HepG2 (cell line): ENCODE data around the gene LRRC74B. TPM values are rescaled to one million over a fixed set of nuclear protein-coding genes. Genes with fewer than 3 reads are reported as not detected.
A peak's percentile ranks its signal among the peaks of the same experiment; 100 is the strongest.

Experiments used
- CTCF ChIP-seq: sonication (generic); formaldehyde crosslinking; IDR thresholded peaks from 2 replicates; pipeline ENCODE4 v1.5.0; 2020; ENCODE audit warnings: mild to moderate bottlenecking, missing genetic modification reagents, moderate library complexity
- NR0B2 ChIP-seq: sonication (generic); formaldehyde crosslinking; IDR thresholded peaks from 2 replicates; pipeline ENCODE4 v1.4.0; 2020; ENCODE audit warnings: mild to moderate bottlenecking, missing genetic modification reagents
- PHF20 ChIP-seq: sonication (generic); formaldehyde crosslinking; IDR thresholded peaks from 2 replicates; pipeline ENCODE4 v1.5.0; 2020; ENCODE audit warnings: mild to moderate bottlenecking, missing genetic modification reagents
- PRDM4 ChIP-seq: sonication (generic); formaldehyde crosslinking; IDR thresholded peaks from 2 replicates; pipeline ENCODE4 v1.9.0; 2021; ENCODE audit warnings: missing genetic modification reagents, borderline replicate concordance
- PRPF4 ChIP-seq: fragments of 200-400 bp; formaldehyde crosslinking; IDR thresholded peaks from 2 replicates; pipeline ENCODE4 v1.6.1; 2016; ENCODE audit warnings: low read length, low read depth; ENCODE audit not compliant: poor library complexity, severe bottlenecking
- STAG1 ChIP-seq: sonication (generic); formaldehyde crosslinking; IDR thresholded peaks from 2 replicates; pipeline ENCODE4 v1.4.0; 2020; ENCODE audit warnings: missing genetic modification reagents
- TBL1XR1 ChIP-seq: fragments of 150-350 bp; IDR thresholded peaks from 2 replicates; pipeline ENCODE4 v1.6.1; 2014; ENCODE audit warnings: borderline replicate concordance, low read length; ENCODE audit not compliant: partially characterized antibody
- ZNF687 ChIP-seq: sonication (generic); formaldehyde crosslinking; IDR thresholded peaks from 2 replicates; pipeline ENCODE4 v1.5.1; 2020; ENCODE audit warnings: mild to moderate bottlenecking, missing genetic modification reagents, moderate library complexity
- ZSCAN31 ChIP-seq: sonication (generic); formaldehyde crosslinking; IDR thresholded peaks from 2 replicates; pipeline ENCODE4 v1.5.0; 2020; ENCODE audit warnings: low read depth, mild to moderate bottlenecking, missing genetic modification reagents
- polyA plus RNA-seq, 8 experiments: library from polyadenylated mRNA; depleted of rRNA in 3 of 8; stranded (reverse) in 7 of 8; unstranded in 1 of 8; fragments of >200 nt; fragmentation: Illumina TruSeq in 4 of 8; extraction: Trizol in 4 of 8; gene quantifications; 2 replicates each; pipeline versions ENCODE4 v1.2.1 to v1.2.3, GENCODE V29; 2011 to 2016; ENCODE audit warnings: low read depth in 4 of 8, missing spikeins in 1 of 8, mixed read lengths in 1 of 8; ENCODE audit not compliant: insufficient read depth in 1 of 8
- total RNA-seq, 5 experiments: library from RNA; depleted of rRNA; stranded (reverse); fragments of >200 nt; fragmentation: Illumina TruSeq; extraction: Trizol; gene quantifications; 2 replicates each; pipeline ENCODE4 v1.2.3, GENCODE V29; 2016; ENCODE audit warnings: low read depth in 1 of 5

The LRRC74B gene
- total and polyA plus RNA-seq, 2 of the 13 experiments (the other 11 are each of a cell fraction or from before 2014, with no cell fraction given) = not detected

GRCh38 chr22:21022955-21023614, 22.7 kb upstream of the LRRC74B start (continued):
- TF ChIP-seq ZNF687 (CRISPR knock-in tag) (no peak; the same call in 1 of the 2 replicates), NR0B2 (CRISPR knock-in tag) (no peak), ZSCAN31 (CRISPR knock-in tag) (no peak), STAG1 (CRISPR knock-in tag) (0 out of 2 replicates have a peak, but pooled peaks have one; percentile 10), PRDM4 (CRISPR knock-in tag) (no peak), PRPF4 (no peak), TBL1XR1 (no peak), CTCF (CRISPR knock-in tag) (peak; percentile 40), PHF20 (CRISPR knock-in tag) (no peak)
